Mesendoderm (in vitro differentiated cells): ENCODE results near the gene CTCFL.
A peak's percentile ranks its signal among the peaks of the same experiment; 100 is the strongest.

ENCODE experiments used
- DNase-seq: peaks from one replicate; pipeline ENCODE4 v3.0.0; 2013
- H2AK5ac ChIP-seq: 2 replicates; pipeline ENCODE4 v1.6.1; 2013; ENCODE audit warnings: low read length, inconsistent platforms
- H2BK120ac ChIP-seq: 2 replicates; pipeline ENCODE4 v1.6.1; 2013; ENCODE audit warnings: low read depth, mild to moderate bottlenecking, low read length, moderate library complexity, mixed read lengths
- H2BK15ac ChIP-seq: replicated peaks from 2 replicates; pipeline ENCODE4 v1.6.1; 2013; ENCODE audit warnings: low read depth, mild to moderate bottlenecking, moderate library complexity
- H2BK5ac ChIP-seq: 2 replicates; pipeline ENCODE4 v1.6.1; 2013; ENCODE audit warnings: low read length, inconsistent platforms
- H3K18ac ChIP-seq: 2 replicates; pipeline ENCODE4 v1.6.1; 2013; ENCODE audit warnings: mild to moderate bottlenecking, low read length, mixed read lengths
- H3K23ac ChIP-seq: one replicate; pipeline ENCODE4 v1.6.1; 2013; ENCODE audit warnings: low read length
- H3K27ac ChIP-seq: 2 replicates; pipeline ENCODE4 v1.5.1; 2013; ENCODE audit warnings: low read depth, mild to moderate bottlenecking, inconsistent platforms, low read length, moderate library complexity
- H3K27me3 ChIP-seq: 2 replicates; pipeline ENCODE4 v1.6.1; 2013; ENCODE audit warnings: low read length, control low read depth, mild to moderate bottlenecking, inconsistent platforms; ENCODE audit not compliant: insufficient read depth, poor library complexity
- H3K36me3 ChIP-seq: 2 replicates; pipeline ENCODE4 v1.6.1; 2013; ENCODE audit warnings: low read length, inconsistent platforms; ENCODE audit not compliant: control insufficient read depth, insufficient read depth
- H3K4ac ChIP-seq: one replicate; pipeline ENCODE4 v1.6.1; 2013; ENCODE audit warnings: low read depth, mild to moderate bottlenecking, low read length, moderate library complexity
- H3K4me1 ChIP-seq: 2 replicates; pipeline ENCODE4 v1.6.1; 2013; ENCODE audit warnings: low read depth, low read length, inconsistent platforms; ENCODE audit not compliant: control insufficient read depth
- H3K4me2 ChIP-seq: 2 replicates; pipeline ENCODE4 v1.6.1; 2013; ENCODE audit warnings: low read length
- H3K4me3 ChIP-seq: 2 replicates; pipeline ENCODE4 v1.5.1; 2013; ENCODE audit warnings: mild to moderate bottlenecking, low read length
- H3K56ac ChIP-seq: one replicate; pipeline ENCODE4 v1.6.1; 2013; ENCODE audit warnings: low read length
- H3K79me1 ChIP-seq: 2 replicates; pipeline ENCODE4 v1.6.1; 2013; ENCODE audit warnings: low read length, inconsistent platforms
- H3K79me2 ChIP-seq: 2 replicates; pipeline ENCODE4 v1.6.1; 2013; ENCODE audit warnings: mild to moderate bottlenecking, low read length; ENCODE audit not compliant: control insufficient read depth, insufficient read depth
- H3K9ac ChIP-seq: 2 replicates; pipeline ENCODE4 v1.6.1; 2013; ENCODE audit warnings: low read length, inconsistent platforms
- H4K5ac ChIP-seq: one replicate; pipeline ENCODE4 v1.6.1; 2013; ENCODE audit warnings: low read length
- H4K8ac ChIP-seq: one replicate; pipeline ENCODE4 v1.6.1; 2013; ENCODE audit warnings: low read depth, mild to moderate bottlenecking, control low read depth, low read length, moderate library complexity
- WGBS: extraction: QIAGEN DNeasy Blood & Tissue Kit; methylation state at CpG from one replicate; pipeline ENCODE4 v1.1.7; 2013; ENCODE audit warnings: low lambda C conversion rate, missing lambda C conversion rate; ENCODE audit not compliant: insufficient coverage; ENCODE audit errors: extremely low coverage; 5-methylcytosine and 5-hydroxymethylcytosine counted together

CTCFL gene

GRCh38 chr20:57548177-57549058, 23.5 kb upstream of the CTCFL start:
- H3K79me2 ChIP-seq: no peaks in the 10 kb centered on the region
- H2BK15ac ChIP-seq: no peak overlapping the region
- no peak overlapping the region for H3K4me3 ChIP-seq
- H2BK5ac ChIP-seq: no peak overlapping the region
- no peaks in the 10 kb centered on the region for H3K27me3 ChIP-seq
- no peak overlapping the region for H3K27ac ChIP-seq
- H2BK120ac ChIP-seq: no peak overlapping the region
- DNase-seq: no peak
- no peak overlapping the region for H3K18ac ChIP-seq
- no peaks in the 10 kb centered on the region for H3K79me1 ChIP-seq
- no peaks in the 10 kb centered on the region for H3K4me1 ChIP-seq
- WGBS: no CpG with 5 or more reads among the region's 21 CpGs
- H3K36me3 ChIP-seq: no peaks in the 10 kb centered on the region
- H3K23ac ChIP-seq: no peak overlapping the region
- no peak overlapping the region for H3K56ac ChIP-seq
- H3K4me2 ChIP-seq: no peak overlapping the region
- H3K9ac ChIP-seq: no peak overlapping the region
- H2AK5ac ChIP-seq: no peak overlapping the region
- no peak overlapping the region for H4K5ac ChIP-seq
- H4K8ac ChIP-seq: no peak overlapping the region
- no peak overlapping the region for H3K4ac ChIP-seq

GRCh38 chr20:57546956-57547649, 22.2 kb upstream of the CTCFL start:
- Histone ChIP-seq H2BK120ac (no peak overlapping the region), H4K8ac (no peak overlapping the region), H3K23ac (no peak overlapping the region), H3K4ac (no peak overlapping the region), H2AK5ac (no peak overlapping the region), H4K5ac (no peak overlapping the region), H2BK15ac (no peak overlapping the region), H3K4me3 (no peak overlapping the region), H3K79me2 (no peaks in the 10 kb centered on the region), H3K18ac (no peak overlapping the region), H2BK5ac (no peak overlapping the region), H3K79me1 (no peaks in the 10 kb centered on the region), H3K4me2 (no peak overlapping the region), H3K36me3 (no peaks in the 10 kb centered on the region), H3K27ac (no peak overlapping the region), H3K9ac (no peak overlapping the region), H3K27me3 (no peaks in the 10 kb centered on the region), H3K56ac (no peak overlapping the region), H3K4me1 (no peaks in the 10 kb centered on the region)
- WGBS: no CpG with 5 or more reads among the region's 8 CpGs
- DNase-seq: no peak

- no peak overlapping the region for H2AK5ac ChIP-seq
- H3K9ac ChIP-seq: no peak overlapping the region
- H4K8ac ChIP-seq: no peak overlapping the region
- no peak overlapping the region for H3K27ac ChIP-seq
- no peak overlapping the region for H3K4me3 ChIP-seq
- H3K79me2 ChIP-seq: no peaks in the 10 kb centered on the region
- H2BK15ac ChIP-seq: no peak overlapping the region
- no peak overlapping the region for H4K5ac ChIP-seq
- H3K4me2 ChIP-seq: no peak overlapping the region
- no peak overlapping the region for H2BK120ac ChIP-seq
- H2BK5ac ChIP-seq: no peak overlapping the region
- no peaks in the 10 kb centered on the region for H3K4me1 ChIP-seq
- no peaks in the 10 kb centered on the region for H3K36me3 ChIP-seq
- H3K23ac ChIP-seq: no peak overlapping the region
- no CpG with 5 or more reads among the region's 12 CpGs for WGBS
- no peaks in the 10 kb centered on the region for H3K27me3 ChIP-seq
- peak; percentile 8 for DNase-seq
- no peak overlapping the region for H3K56ac ChIP-seq
- H3K79me1 ChIP-seq: no peaks in the 10 kb centered on the region
- no peak overlapping the region for H3K18ac ChIP-seq
- H3K4ac ChIP-seq: no peak overlapping the region
Measured at GRCh38 chr20:57545927-57546662, 21.2 kb upstream of the CTCFL start.

- H2BK15ac ChIP-seq: no peak overlapping the region
- no peak overlapping the region for H4K5ac ChIP-seq
- no peaks in the 10 kb centered on the region for H3K79me1 ChIP-seq
- H3K27me3 ChIP-seq: no peaks in the 10 kb centered on the region
- no peak overlapping the region for H3K4ac ChIP-seq
- no peak overlapping the region for H3K27ac ChIP-seq
- no peaks in the 10 kb centered on the region for H3K36me3 ChIP-seq
- no CpG with 5 or more reads among the region's 12 CpGs for WGBS
- no peak overlapping the region for H2BK120ac ChIP-seq
- no peak overlapping the region for H3K23ac ChIP-seq
- no peak overlapping the region for H3K56ac ChIP-seq
- no peak overlapping the region for H3K18ac ChIP-seq
- no peaks in the 10 kb centered on the region for H3K79me2 ChIP-seq
- no peaks in the 10 kb centered on the region for H3K4me1 ChIP-seq
- H2BK5ac ChIP-seq: no peak overlapping the region
- no peak overlapping the region for H2AK5ac ChIP-seq
- no peak overlapping the region for H4K8ac ChIP-seq
- no peak overlapping the region for H3K4me3 ChIP-seq
- DNase-seq: no peak
- no peak overlapping the region for H3K9ac ChIP-seq
- no peak overlapping the region for H3K4me2 ChIP-seq
Measured at GRCh38 chr20:57544838-57545564, 20.1 kb upstream of the CTCFL start.

GRCh38 chr20:57543754-57544153, 18.8 kb upstream of the CTCFL start:
- Histone ChIP-seq H3K23ac (no peak overlapping the region), H2BK5ac (no peak overlapping the region), H3K79me2 (no peaks in the 10 kb centered on the region), H3K4me2 (no peak overlapping the region), H2BK15ac (no peak overlapping the region), H3K4me1 (no peaks in the 10 kb centered on the region), H3K27me3 (no peaks in the 10 kb centered on the region), H3K56ac (no peak overlapping the region), H3K4ac (no peak overlapping the region), H2BK120ac (no peak overlapping the region), H3K18ac (no peak overlapping the region), H4K8ac (no peak overlapping the region), H3K27ac (no peak overlapping the region), H3K36me3 (no peaks in the 10 kb centered on the region), H3K79me1 (no peaks in the 10 kb centered on the region), H3K4me3 (no peak overlapping the region), H4K5ac (no peak overlapping the region), H3K9ac (no peak overlapping the region), H2AK5ac (no peak overlapping the region)
- WGBS: no CpG with 5 or more reads among the region's 2 CpGs
- no peak for DNase-seq
